ENCODE measurements around the gene FOXP1. TPM values are rescaled to one million over a fixed set of nuclear protein-coding genes. Genes with fewer than 3 reads are reported as not detected.

FOXP1 gene
- total RNA-seq, 2 experiments from 2014 or later: 120 to 122 TPM

DNA sequence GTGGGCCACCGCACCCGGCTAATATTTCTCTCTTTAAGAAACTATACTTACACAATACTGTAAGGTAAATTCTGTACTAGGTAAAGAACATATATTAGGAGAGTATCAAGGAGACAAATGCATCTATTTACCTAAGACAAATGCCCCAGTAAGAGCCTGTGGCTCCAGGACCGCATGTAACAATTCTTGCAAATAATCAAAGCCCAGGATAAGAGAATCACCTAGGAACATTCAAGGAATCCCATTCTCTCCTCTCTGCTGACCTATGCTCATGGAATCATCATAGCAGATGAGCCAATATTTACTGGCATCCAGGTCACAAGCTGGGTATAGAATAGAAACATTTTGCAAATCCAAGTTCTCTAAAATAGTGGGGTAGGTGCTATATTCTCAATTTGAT, 347.7 kb downstream of the FOXP1 start:
- CTCF ChIA-PET: no interaction called here

GRCh38 chr3:71232895-71233294, 350.6 kb downstream of the FOXP1 start:
- Mint-ChIP-seq H3K9me3 (ENCODE audit: insufficient read depth) (no peaks in the 10 kb centered on the region), H3K4me1 (ENCODE audit: low read depth) (peaks cover 38% of the 10 kb centered on the region), H3K27me3 (ENCODE audit: low read depth) (no peaks in the 10 kb centered on the region), H3K36me3 (ENCODE audit: low read depth) (peaks cover 1% of the 10 kb centered on the region), H3K4me3 (no peak overlapping the region), H3K27ac (no peak overlapping the region)
- POLR2A ChIA-PET: interaction anchor here (0.6 kb wide), 1 partner anchor 223 kb away, joined by 3 read pairs; no protein-coding TSS in a partner anchor
- CTCF ChIA-PET: interaction anchor here (0.7 to 2.9 kb wide), 4 partner anchors 14 to 68 kb away, joined by 3 to 12 read pairs (median 4); no protein-coding TSS in a partner anchor
- DNase-seq (no peak), ATAC-seq (no peak)

More for the DNA sequence above, 347.7 kb downstream of the FOXP1 start:
- Mint-ChIP-seq H3K9me3 (ENCODE audit: insufficient read depth) (no peaks in the 10 kb centered on the region), H3K27ac (no peak overlapping the region), H3K4me3 (no peak overlapping the region), H3K27me3 (ENCODE audit: low read depth) (no peaks in the 10 kb centered on the region), H3K36me3 (ENCODE audit: low read depth) (peaks cover 4% of the 10 kb centered on the region), H3K4me1 (ENCODE audit: low read depth) (peaks cover 17% of the 10 kb centered on the region)
- POLR2A ChIA-PET: interaction anchor here (0.9 kb wide), 1 partner anchor 8 kb away, joined by 3 read pairs; no protein-coding TSS in a partner anchor
- DNase-seq: no peak
- no peak for ATAC-seq

DNA sequence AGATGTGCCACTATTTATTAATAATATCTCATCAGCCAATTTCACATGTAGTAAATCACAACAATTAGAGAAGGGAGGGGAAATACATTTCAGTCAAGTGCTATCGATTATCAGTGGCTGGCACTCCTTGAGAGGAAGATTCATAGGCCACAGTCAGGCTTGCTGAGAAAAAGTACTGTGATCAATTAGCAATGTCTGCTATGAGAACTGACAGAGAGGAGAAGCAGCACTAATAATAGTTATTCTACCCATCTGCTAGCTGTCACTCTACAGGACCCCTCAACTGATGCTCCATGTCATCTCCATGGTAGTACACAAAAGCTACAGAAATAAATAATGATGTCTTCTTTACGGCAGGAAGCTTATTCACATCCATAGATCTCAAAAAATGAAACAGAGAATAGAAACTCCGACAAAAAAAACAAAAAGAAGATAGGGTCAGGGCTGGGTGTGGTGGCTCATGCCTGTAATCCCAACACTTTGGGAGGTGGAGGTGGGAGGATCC, 351.3 kb downstream of the FOXP1 start:
- Mint-ChIP-seq H3K27me3 (ENCODE audit: low read depth) (no peaks in the 10 kb centered on the region), H3K9me3 (ENCODE audit: insufficient read depth) (no peaks in the 10 kb centered on the region), H3K4me3 (no peak overlapping the region), H3K27ac (no peak overlapping the region), H3K36me3 (ENCODE audit: low read depth) (peaks cover 1% of the 10 kb centered on the region), H3K4me1 (ENCODE audit: low read depth) (peaks cover 45% of the 10 kb centered on the region)
- CTCF ChIA-PET: interaction anchor here (1.3 to 2.9 kb wide), 4 partner anchors 25 to 76 kb away, joined by 3 to 12 read pairs (median 4); no protein-coding TSS in a partner anchor
- POLR2A ChIA-PET: no interaction called here
- ATAC-seq (peak; percentile 26), DNase-seq (no peak)

DNA sequence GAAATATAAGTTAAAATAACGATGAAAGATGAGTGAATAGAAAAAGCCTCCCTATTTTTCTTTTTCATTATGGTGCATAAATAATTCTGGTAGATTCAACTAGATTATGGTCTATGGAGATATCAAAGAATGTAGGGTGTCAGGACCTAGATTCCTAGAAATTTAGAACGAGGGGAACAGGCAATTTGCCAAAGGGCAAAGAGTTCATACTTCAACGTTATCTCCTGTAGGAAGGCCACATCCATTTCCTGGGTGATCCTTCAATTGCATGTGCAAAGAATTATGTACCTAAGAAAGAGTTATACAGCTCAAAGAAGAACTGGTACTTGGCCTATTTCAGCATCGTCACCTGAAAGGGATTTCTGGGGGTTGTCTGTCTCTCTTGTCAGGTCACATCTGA, 351.8 kb downstream of the FOXP1 start:
- ChIA-PET CTCF (interaction anchor here (1.3 to 2.9 kb wide), 3 partner anchors 26 to 76 kb away, joined by 3 to 12 read pairs (median 4); no protein-coding TSS in a partner anchor), POLR2A (no interaction called here)
- H3K4me3 Mint-ChIP-seq: no peak overlapping the region
- H3K9me3 Mint-ChIP-seq (ENCODE audit: insufficient read depth): no peaks in the 10 kb centered on the region
- H3K27me3 Mint-ChIP-seq (ENCODE audit: low read depth): no peaks in the 10 kb centered on the region
- peaks cover 49% of the 10 kb centered on the region for H3K4me1 Mint-ChIP-seq (ENCODE audit: low read depth)
- peaks cover 1% of the 10 kb centered on the region for H3K36me3 Mint-ChIP-seq (ENCODE audit: low read depth)
- DNase-seq (no peak), ATAC-seq (no peak)
- no peak overlapping the region for H3K27ac Mint-ChIP-seq

DNA sequence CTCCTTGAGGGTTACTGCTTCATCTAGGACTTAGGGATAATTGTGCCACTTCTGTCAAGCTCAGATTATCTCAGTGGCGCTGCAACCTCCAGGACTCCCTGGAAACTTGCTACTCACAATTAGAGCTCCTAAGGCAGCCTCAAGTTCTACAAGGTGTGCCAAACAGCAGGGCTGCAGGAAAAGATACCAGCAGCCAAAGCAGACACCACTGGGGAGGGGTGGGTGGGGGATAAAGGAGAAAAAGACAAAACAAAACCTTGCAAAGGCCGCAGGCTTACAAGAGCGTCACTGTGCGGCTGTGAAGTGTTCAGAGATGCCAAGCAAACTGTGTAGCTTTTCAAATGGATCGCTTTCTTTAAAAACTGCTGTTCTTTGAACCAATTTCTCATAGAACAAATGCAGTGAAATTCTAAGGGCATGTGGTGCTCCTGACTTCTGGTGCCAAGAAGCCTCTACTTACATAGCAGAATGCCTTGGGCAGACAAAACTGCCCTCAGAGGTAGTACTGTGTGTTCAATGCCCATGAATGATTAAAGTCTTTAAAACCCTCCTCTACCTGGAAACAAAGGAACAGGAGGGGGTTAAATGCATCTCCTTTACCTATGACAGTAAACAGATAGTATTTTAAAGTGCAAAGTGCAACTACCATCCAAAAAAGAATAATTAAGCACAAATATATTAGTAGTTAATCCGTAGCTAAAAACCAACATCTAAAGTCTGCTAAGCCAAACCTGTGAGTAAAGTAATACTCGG, 353.4 kb downstream of the FOXP1 start:
- Mint-ChIP-seq H3K36me3 (ENCODE audit: low read depth) (peaks cover 1% of the 10 kb centered on the region), H3K4me3 (no peak overlapping the region), H3K27me3 (ENCODE audit: low read depth) (no peaks in the 10 kb centered on the region), H3K27ac (no peak overlapping the region), H3K9me3 (ENCODE audit: insufficient read depth) (no peaks in the 10 kb centered on the region), H3K4me1 (ENCODE audit: low read depth) (peaks cover 64% of the 10 kb centered on the region)
- no peak for ATAC-seq
- POLR2A ChIA-PET: interaction anchor here (0.6 to 1.3 kb wide), 2 partner anchors 34 to 471 kb away, joined by 3 read pairs; no protein-coding TSS in a partner anchor
- DNase-seq: no peak
- CTCF ChIA-PET: interaction anchor here (0.7 to 2.8 kb wide), 10 partner anchors 66 to 356 kb away, joined by 3 to 11 read pairs (median 3); no protein-coding TSS in a partner anchor

- no peak for ATAC-seq
- H3K27me3 Mint-ChIP-seq (ENCODE audit: low read depth): no peaks in the 10 kb centered on the region
- POLR2A ChIA-PET: interaction anchor here (1.3 to 2.8 kb wide), 2 partner anchors 8 to 98 kb away, joined by 3 to 15 read pairs; no protein-coding TSS in a partner anchor
- CTCF ChIA-PET: interaction anchor here (0.9 to 2.8 kb wide), 2 partner anchors 52 to 358 kb away, joined by 3 to 11 read pairs; no protein-coding TSS in a partner anchor
- no peaks in the 10 kb centered on the region for H3K9me3 Mint-ChIP-seq (ENCODE audit: insufficient read depth)
- peaks cover 1% of the 10 kb centered on the region for H3K36me3 Mint-ChIP-seq (ENCODE audit: low read depth)
- no peak overlapping the region for H3K27ac Mint-ChIP-seq
- no peak overlapping the region for H3K4me3 Mint-ChIP-seq
- DNase-seq: no peak
- H3K4me1 Mint-ChIP-seq (ENCODE audit: low read depth): peaks cover 65% of the 10 kb centered on the region
Measured at GRCh38 chr3:71228156-71228866, 355.2 kb downstream of the FOXP1 start.

DNA sequence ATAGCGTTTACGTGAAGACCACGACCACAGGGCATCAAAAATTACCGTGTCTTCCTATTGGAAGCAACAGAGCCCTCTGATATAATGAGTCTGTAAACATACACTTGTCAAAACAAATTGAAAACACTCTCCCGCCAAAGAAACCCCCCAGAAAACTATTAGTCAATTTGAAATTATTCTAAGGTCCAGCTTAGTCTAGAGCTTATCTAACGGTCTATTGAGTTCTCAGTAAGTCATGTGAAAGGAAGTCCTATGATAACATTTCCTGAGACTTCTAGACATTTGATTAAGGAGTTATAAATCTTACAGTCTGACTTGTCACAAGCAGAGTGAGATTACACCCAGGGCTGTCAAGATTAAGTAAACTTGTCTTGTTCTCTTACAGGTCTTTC, 356.3 kb downstream of the FOXP1 start:
- H3K9me3 Mint-ChIP-seq (ENCODE audit: insufficient read depth): no peaks in the 10 kb centered on the region
- peak overlapping the region; percentile 73 for H3K4me3 Mint-ChIP-seq
- no peak for DNase-seq
- H3K27ac Mint-ChIP-seq: peak overlapping the region; percentile 95
- ATAC-seq: peak; percentile 6
- peaks cover 65% of the 10 kb centered on the region for H3K4me1 Mint-ChIP-seq (ENCODE audit: low read depth)
- H3K27me3 Mint-ChIP-seq (ENCODE audit: low read depth): no peaks in the 10 kb centered on the region
- peaks cover 6% of the 10 kb centered on the region for H3K36me3 Mint-ChIP-seq (ENCODE audit: low read depth)
- CTCF ChIA-PET: interaction anchor here (0.9 to 1.5 kb wide), 3 partner anchors 51 to 96 kb away, joined by 3 read pairs; no protein-coding TSS in a partner anchor
- POLR2A ChIA-PET: interaction anchor here (0.6 to 2.8 kb wide), 4 partner anchors 9 to 163 kb away, joined by 3 to 15 read pairs (median 6); no protein-coding TSS in a partner anchor

- CTCF ChIA-PET: interaction anchor here (1.2 to 1.5 kb wide), 2 partner anchors 75 to 96 kb away, joined by 3 read pairs; no protein-coding TSS in a partner anchor
- POLR2A ChIA-PET: interaction anchor here (0.5 to 2.8 kb wide), 5 partner anchors 10 to 195 kb away, joined by 3 to 15 read pairs (median 3); no protein-coding TSS in a partner anchor
- peak overlapping the region; percentile 73 for H3K4me3 Mint-ChIP-seq
Measured at GRCh38 chr3:71226565-71227269, 356.8 kb downstream of the FOXP1 start.

GRCh38 chr3:71225951-71226564, 357.5 kb downstream of the FOXP1 start:
- ChIA-PET CTCF (interaction anchor here (1.0 to 1.5 kb wide), 4 partner anchors 74 to 286 kb away, joined by 3 to 6 read pairs (median 4); no protein-coding TSS in a partner anchor), POLR2A (interaction anchor here (0.5 to 2.8 kb wide), 5 partner anchors 24 to 359 kb away, joined by 3 to 15 read pairs (median 4); partner anchors contain the start of gene FOXP1)
- no peaks in the 10 kb centered on the region for H3K9me3 Mint-ChIP-seq (ENCODE audit: insufficient read depth)
- H3K4me1 Mint-ChIP-seq (ENCODE audit: low read depth): peaks cover 64% of the 10 kb centered on the region
- DNase-seq: no peak
- peak overlapping the region; percentile 95 for H3K27ac Mint-ChIP-seq
- ATAC-seq: peak; percentile 8
- H3K4me3 Mint-ChIP-seq: peak overlapping the region; percentile 73
- no peaks in the 10 kb centered on the region for H3K27me3 Mint-ChIP-seq (ENCODE audit: low read depth)
- H3K36me3 Mint-ChIP-seq (ENCODE audit: low read depth): peaks cover 10% of the 10 kb centered on the region

More at GRCh38 chr3:71226565-71227269, 356.8 kb downstream of the FOXP1 start:
- DNase-seq: peak; percentile 92
- Mint-ChIP-seq H3K9me3 (ENCODE audit: insufficient read depth) (no peaks in the 10 kb centered on the region), H3K27ac (peak overlapping the region; percentile 95), H3K27me3 (ENCODE audit: low read depth) (no peaks in the 10 kb centered on the region), H3K4me1 (ENCODE audit: low read depth) (peaks cover 60% of the 10 kb centered on the region), H3K36me3 (ENCODE audit: low read depth) (peaks cover 6% of the 10 kb centered on the region)
- ATAC-seq: peak; percentile 92

DNA sequence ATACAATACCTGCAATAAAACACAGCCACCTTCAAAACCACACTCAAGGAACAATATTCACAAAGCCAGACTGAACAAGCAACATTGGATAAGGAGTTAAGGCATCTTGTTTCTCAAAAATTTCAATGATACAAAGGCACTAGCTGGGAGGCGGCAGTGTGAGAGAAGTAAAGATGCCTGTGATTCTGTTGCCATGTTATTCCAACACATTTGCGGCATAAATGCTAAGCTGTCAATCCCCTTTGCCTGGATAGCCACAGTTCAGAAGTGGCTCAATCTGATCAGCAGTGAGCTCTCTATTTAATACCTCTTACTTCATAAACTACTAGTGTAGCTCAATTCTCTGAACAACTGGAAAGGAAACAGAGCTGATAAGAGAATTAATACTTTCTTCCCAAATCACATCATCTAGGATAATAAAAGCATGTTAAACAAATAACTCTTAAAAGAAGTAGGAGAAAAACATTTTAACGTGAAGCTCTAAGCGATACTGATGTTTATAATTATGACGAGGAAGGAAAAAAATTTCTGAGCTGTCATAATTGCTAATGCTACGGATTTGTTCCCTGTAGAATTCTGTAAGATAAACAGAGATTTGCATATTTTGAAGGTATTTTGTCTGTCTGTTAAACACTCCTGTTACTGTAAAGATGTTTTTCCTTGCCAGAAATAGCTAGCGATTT, 358.4 kb downstream of the FOXP1 start:
- ATAC-seq (no peak), DNase-seq (no peak)
- peaks cover 12% of the 10 kb centered on the region for H3K36me3 Mint-ChIP-seq (ENCODE audit: low read depth)
- no peak overlapping the region for H3K4me3 Mint-ChIP-seq
- peak overlapping the region; percentile 95 for H3K27ac Mint-ChIP-seq
- no peaks in the 10 kb centered on the region for H3K27me3 Mint-ChIP-seq (ENCODE audit: low read depth)
- no peaks in the 10 kb centered on the region for H3K9me3 Mint-ChIP-seq (ENCODE audit: insufficient read depth)
- POLR2A ChIA-PET: interaction anchor here (0.6 to 2.8 kb wide), 5 partner anchors 95 to 359 kb away, joined by 3 to 15 read pairs (median 4); partner anchors contain the start of gene FOXP1
- CTCF ChIA-PET: interaction anchor here (0.7 to 1.3 kb wide), 5 partner anchors 73 to 287 kb away, joined by 3 to 6 read pairs (median 4); no protein-coding TSS in a partner anchor
- peaks cover 62% of the 10 kb centered on the region for H3K4me1 Mint-ChIP-seq (ENCODE audit: low read depth)
